ENCODE data around the gene ANO3.

The ANO3 gene

GRCh38 chr11:26365284-26365683 lies 33.4 kb downstream of the ANO3 start:
- no peak for DNase-seq

GRCh38 chr11:26377619-26378018 lies 45.7 kb downstream of the ANO3 start:
- no peak for DNase-seq

- DNase-seq = no peak
These were observed 67.4 kb downstream of the ANO3 start for GRCh38 chr11:26399336-26399735.

- DNase-seq = no peak
These were observed 78.9 kb downstream of the ANO3 start for GRCh38 chr11:26410706-26411366.

- DNase-seq = no peak
These were observed 81.0 kb downstream of the ANO3 start for GRCh38 chr11:26412955-26413354.

GRCh38 chr11:26418386-26418912 lies 86.5 kb downstream of the ANO3 start:
- DNase-seq = no peak

GRCh38 chr11:26420331-26420730 lies 88.4 kb downstream of the ANO3 start:
- DNase-seq = no peak

- DNase-seq = no peak
These were observed 92.3 kb downstream of the ANO3 start for GRCh38 chr11:26424255-26424654.

GRCh38 chr11:26439854-26440253 lies 107.9 kb downstream of the ANO3 start:
- DNase-seq = no peak

GRCh38 chr11:26442131-26442530 lies 110.2 kb downstream of the ANO3 start:
- DNase-seq = no peak

- no peak for DNase-seq
These were observed 111.7 kb downstream of the ANO3 start for GRCh38 chr11:26443617-26444016.

GRCh38 chr11:26457636-26458035 lies 125.7 kb downstream of the ANO3 start:
- no peak for DNase-seq

- no peak for DNase-seq
These were observed 133.3 kb downstream of the ANO3 start for GRCh38 chr11:26465274-26465673.

GRCh38 chr11:26467506-26467905 lies 135.6 kb downstream of the ANO3 start:
- DNase-seq = no peak

GRCh38 chr11:26470992-26471391 lies 139.1 kb downstream of the ANO3 start:
- no peak for DNase-seq

- DNase-seq = no peak
These were observed 141.6 kb downstream of the ANO3 start for GRCh38 chr11:26473216-26474194.

- DNase-seq = no peak
These were observed 142.5 kb downstream of the ANO3 start for GRCh38 chr11:26474401-26474800.

- DNase-seq = no peak
These were observed 145.5 kb downstream of the ANO3 start for GRCh38 chr11:26477396-26477795.

- no peak for DNase-seq
These were observed 146.8 kb downstream of the ANO3 start for GRCh38 chr11:26478710-26479109.

GRCh38 chr11:26480041-26480440 lies 148.1 kb downstream of the ANO3 start:
- no peak for DNase-seq

GRCh38 chr11:26483108-26483507 lies 151.2 kb downstream of the ANO3 start:
- DNase-seq = no peak

GRCh38 chr11:26490546-26490945 lies 158.6 kb downstream of the ANO3 start:
- DNase-seq = no peak

GRCh38 chr11:26493616-26494015 lies 161.7 kb downstream of the ANO3 start:
- DNase-seq = no peak

- DNase-seq = no peak
These were observed 175.3 kb downstream of the ANO3 start for GRCh38 chr11:26507229-26507628.
